Measurements from ENCODE around the gene ARL1.
"Not testable (repeated sequence)": the region's sequence is repeated elsewhere in the genome, so short reads cannot be mapped to it uniquely, and the experiment has no call there.

The ARL1 gene

GRCh38 chr12:101391181-101391580 lies 16.4 kb downstream of the ARL1 start:
- not testable (repeated sequence) for H3K9ac ChIP-seq (ENCODE audit: low read length); H3K4me1 ChIP-seq (ENCODE audit: control insufficient read depth, insufficient read depth, low read length); H3K4me3 ChIP-seq (ENCODE audit: low read length); H3K9me3 ChIP-seq (ENCODE audit: control insufficient read depth, low read length); H3K27me3 ChIP-seq (ENCODE audit: control insufficient read depth, insufficient read depth, low read length); H3K36me3 ChIP-seq (ENCODE audit: control insufficient read depth, insufficient read depth, low read length)

GRCh38 chr12:101379149-101379548 lies 28.4 kb downstream of the ARL1 start:
- H3K4me3 ChIP-seq (ENCODE audit: low read length), result no peak overlapping the region
- H3K36me3 ChIP-seq (ENCODE audit: control insufficient read depth, insufficient read depth, low read length), result no peaks in the 10 kb centered on the region
- H3K27me3 ChIP-seq (ENCODE audit: control insufficient read depth, insufficient read depth, low read length), result no peaks in the 10 kb centered on the region
- no peaks in the 10 kb centered on the region for H3K9me3 ChIP-seq (ENCODE audit: control insufficient read depth, low read length)
- H3K9ac ChIP-seq (ENCODE audit: low read length), result no peak overlapping the region
- no peaks in the 10 kb centered on the region for H3K4me1 ChIP-seq (ENCODE audit: control insufficient read depth, insufficient read depth, low read length)

- H3K36me3 ChIP-seq (ENCODE audit: control insufficient read depth, insufficient read depth, low read length), result no peaks in the 10 kb centered on the region
- H3K9ac ChIP-seq (ENCODE audit: low read length), result no peak overlapping the region
- H3K4me3 ChIP-seq (ENCODE audit: low read length), result no peak overlapping the region
- no peaks in the 10 kb centered on the region for H3K4me1 ChIP-seq (ENCODE audit: control insufficient read depth, insufficient read depth, low read length)
- no peaks in the 10 kb centered on the region for H3K27me3 ChIP-seq (ENCODE audit: control insufficient read depth, insufficient read depth, low read length)
- H3K9me3 ChIP-seq (ENCODE audit: control insufficient read depth, low read length), result no peaks in the 10 kb centered on the region
Observed at GRCh38 chr12:101375573-101375972, 32.0 kb downstream of the ARL1 start.

- H3K36me3 ChIP-seq (ENCODE audit: control insufficient read depth, insufficient read depth, low read length), result no peaks in the 10 kb centered on the region
Observed at GRCh38 chr12:101372431-101372830, 35.1 kb downstream of the ARL1 start.

GRCh38 chr12:101368016-101368415 lies 39.6 kb downstream of the ARL1 start:
- no peaks in the 10 kb centered on the region for H3K4me1 ChIP-seq (ENCODE audit: control insufficient read depth, insufficient read depth, low read length)
- no peaks in the 10 kb centered on the region for H3K9me3 ChIP-seq (ENCODE audit: control insufficient read depth, low read length)
- no peak overlapping the region for H3K4me3 ChIP-seq (ENCODE audit: low read length)
- no peaks in the 10 kb centered on the region for H3K27me3 ChIP-seq (ENCODE audit: control insufficient read depth, insufficient read depth, low read length)
- H3K9ac ChIP-seq (ENCODE audit: low read length), result no peak overlapping the region
- no peaks in the 10 kb centered on the region for H3K36me3 ChIP-seq (ENCODE audit: control insufficient read depth, insufficient read depth, low read length)

More at GRCh38 chr12:101372431-101372830, 35.1 kb downstream of the ARL1 start:
- H3K9me3 ChIP-seq (ENCODE audit: control insufficient read depth, low read length), result no peaks in the 10 kb centered on the region
- H3K9ac ChIP-seq (ENCODE audit: low read length), result no peak overlapping the region
- H3K4me1 ChIP-seq (ENCODE audit: control insufficient read depth, insufficient read depth, low read length), result no peaks in the 10 kb centered on the region
- no peaks in the 10 kb centered on the region for H3K27me3 ChIP-seq (ENCODE audit: control insufficient read depth, insufficient read depth, low read length)
- no peak overlapping the region for H3K4me3 ChIP-seq (ENCODE audit: low read length)

GRCh38 chr12:101361455-101361854 lies 46.1 kb downstream of the ARL1 start:
- H3K36me3 ChIP-seq (ENCODE audit: control insufficient read depth, insufficient read depth, low read length), result no peaks in the 10 kb centered on the region

GRCh38 chr12:101356794-101357193 lies 50.8 kb downstream of the ARL1 start:
- Histone ChIP-seq H3K4me3 (ENCODE audit: low read length) (no peak overlapping the region), H3K9me3 (ENCODE audit: control insufficient read depth, low read length) (no peaks in the 10 kb centered on the region), H3K36me3 (ENCODE audit: control insufficient read depth, insufficient read depth, low read length) (no peaks in the 10 kb centered on the region), H3K27me3 (ENCODE audit: control insufficient read depth, insufficient read depth, low read length) (no peaks in the 10 kb centered on the region), H3K9ac (ENCODE audit: low read length) (no peak overlapping the region), H3K4me1 (ENCODE audit: control insufficient read depth, insufficient read depth, low read length) (no peaks in the 10 kb centered on the region)

More at GRCh38 chr12:101361455-101361854, 46.1 kb downstream of the ARL1 start:
- H3K4me3 ChIP-seq (ENCODE audit: low read length), result no peak overlapping the region
- no peaks in the 10 kb centered on the region for H3K27me3 ChIP-seq (ENCODE audit: control insufficient read depth, insufficient read depth, low read length)
- H3K9ac ChIP-seq (ENCODE audit: low read length), result no peak overlapping the region
- no peaks in the 10 kb centered on the region for H3K4me1 ChIP-seq (ENCODE audit: control insufficient read depth, insufficient read depth, low read length)
- H3K9me3 ChIP-seq (ENCODE audit: control insufficient read depth, low read length), result no peaks in the 10 kb centered on the region

- H3K36me3 ChIP-seq (ENCODE audit: control insufficient read depth, insufficient read depth, low read length), result no peaks in the 10 kb centered on the region
- no peaks in the 10 kb centered on the region for H3K4me1 ChIP-seq (ENCODE audit: control insufficient read depth, insufficient read depth, low read length)
- no peak overlapping the region for H3K4me3 ChIP-seq (ENCODE audit: low read length)
- H3K27me3 ChIP-seq (ENCODE audit: control insufficient read depth, insufficient read depth, low read length), result no peaks in the 10 kb centered on the region
- H3K9me3 ChIP-seq (ENCODE audit: control insufficient read depth, low read length), result no peaks in the 10 kb centered on the region
- no peak overlapping the region for H3K9ac ChIP-seq (ENCODE audit: low read length)
Observed at GRCh38 chr12:101351682-101352081, 55.9 kb downstream of the ARL1 start.

GRCh38 chr12:101343893-101344292 lies 63.7 kb downstream of the ARL1 start:
- Histone ChIP-seq H3K36me3 (ENCODE audit: control insufficient read depth, insufficient read depth, low read length) (no peaks in the 10 kb centered on the region), H3K9ac (ENCODE audit: low read length) (no peak overlapping the region), H3K4me1 (ENCODE audit: control insufficient read depth, insufficient read depth, low read length) (no peaks in the 10 kb centered on the region)

More at GRCh38 chr12:101343893-101344292, 63.7 kb downstream of the ARL1 start:
- H3K4me3 ChIP-seq (ENCODE audit: low read length), result no peak overlapping the region
- no peaks in the 10 kb centered on the region for H3K9me3 ChIP-seq (ENCODE audit: control insufficient read depth, low read length)
- no peaks in the 10 kb centered on the region for H3K27me3 ChIP-seq (ENCODE audit: control insufficient read depth, insufficient read depth, low read length)
